Mesenchymal stem cell (in vitro differentiated cells and primary cell): Measurements from ENCODE around the gene PACC1.
A peak's percentile ranks its signal among the peaks of the same experiment; 100 is the strongest.

ENCODE experiments used
- DNase-seq: peaks from one replicate; pipeline ENCODE4 v3.0.0-alpha.2; 2013
- H2AFZ ChIP-seq: one replicate; pipeline ENCODE4 v1.6.1; 2013; ENCODE audit warnings: low read depth, mild to moderate bottlenecking, control low read depth, inconsistent platforms, low read length, moderate library complexity
- H2AK5ac ChIP-seq: 2 replicates; pipeline ENCODE4 v1.6.1; 2013; ENCODE audit warnings: low read length, moderate library complexity, mild to moderate bottlenecking, inconsistent platforms; ENCODE audit not compliant: severe bottlenecking
- H2BK120ac ChIP-seq: one replicate; pipeline ENCODE4 v1.6.1; 2013; ENCODE audit warnings: low read depth, mild to moderate bottlenecking, inconsistent platforms, low read length, moderate library complexity
- H2BK12ac ChIP-seq, 2 experiments: one replicate each; pipeline ENCODE4 v1.6.1; 2013; ENCODE audit warnings: inconsistent platforms in 2 of 2, low read length in 2 of 2, mild to moderate bottlenecking in 2 of 2, moderate library complexity in 2 of 2, control low read depth in 1 of 2
- H2BK15ac ChIP-seq: one replicate; pipeline ENCODE4 v1.6.1; 2013; ENCODE audit warnings: mild to moderate bottlenecking, low read depth, inconsistent platforms; ENCODE audit not compliant: poor library complexity, severe bottlenecking
- H2BK5ac ChIP-seq: 2 replicates; pipeline ENCODE4 v1.6.1; 2013; ENCODE audit warnings: low read depth, mild to moderate bottlenecking, low read length, control low read depth, inconsistent platforms; ENCODE audit not compliant: poor library complexity, severe bottlenecking
- H3K14ac ChIP-seq, 2 experiments: one replicate each; pipeline ENCODE4 v1.6.1; 2013; ENCODE audit warnings: inconsistent platforms in 2 of 2, low read length in 2 of 2, control low read depth in 1 of 2, mild to moderate bottlenecking in 1 of 2, moderate library complexity in 1 of 2
- H3K18ac ChIP-seq, 2 experiments: one replicate each; pipeline ENCODE4 v1.6.1; 2013; ENCODE audit warnings: inconsistent platforms in 2 of 2, low read length in 2 of 2, control low read depth in 1 of 2, low read depth in 1 of 2, mild to moderate bottlenecking in 1 of 2
- H3K23ac ChIP-seq, 2 experiments: one replicate each; pipeline ENCODE4 v1.6.1; 2013; ENCODE audit warnings: inconsistent platforms in 2 of 2, low read length in 2 of 2, mild to moderate bottlenecking in 2 of 2, moderate library complexity in 2 of 2, control low read depth in 1 of 2
- H3K27ac ChIP-seq: 2 replicates; pipeline ENCODE4 v1.5.1; 2013; ENCODE audit warnings: mild to moderate bottlenecking, moderate library complexity, low read length, control low read depth, inconsistent platforms; ENCODE audit not compliant: poor library complexity, severe bottlenecking
- H3K27me3 ChIP-seq, 2 experiments: 2 replicates each; pipeline versions ENCODE4 v1.6.1 to v1.7.0; 2013; ENCODE audit warnings: low read length in 2 of 2, mild to moderate bottlenecking in 2 of 2, moderate library complexity in 2 of 2, control low read depth in 1 of 2, inconsistent platforms in 1 of 2; ENCODE audit not compliant: control insufficient read depth in 1 of 2, insufficient read depth in 1 of 2
- H3K36me3 ChIP-seq, 2 experiments: 2 replicates each; pipeline versions ENCODE4 v1.6.1 to v1.7.0; 2013; ENCODE audit warnings: low read length in 2 of 2, control low read depth in 1 of 2, inconsistent platforms in 1 of 2, low read depth in 1 of 2, mild to moderate bottlenecking in 1 of 2; ENCODE audit not compliant: insufficient read depth in 2 of 2, control insufficient read depth in 1 of 2
- H3K4ac ChIP-seq, 2 experiments: one replicate each; pipeline ENCODE4 v1.6.1; 2013; ENCODE audit warnings: inconsistent platforms in 2 of 2, low read length in 2 of 2, mild to moderate bottlenecking in 2 of 2, moderate library complexity in 2 of 2, control low read depth in 1 of 2, low read depth in 1 of 2
- H3K4me1 ChIP-seq: 2 replicates; pipeline ENCODE4 v1.6.1; 2013; ENCODE audit warnings: low read depth, low read length, control low read depth; ENCODE audit not compliant: control insufficient read depth, insufficient read depth
- H3K4me2 ChIP-seq: 2 replicates; pipeline ENCODE4 v1.6.1; 2013; ENCODE audit warnings: low read length, mild to moderate bottlenecking, inconsistent platforms; ENCODE audit not compliant: poor library complexity, severe bottlenecking
- H3K4me3 ChIP-seq, 2 experiments: 2 replicates each; pipeline versions ENCODE4 v1.5.1 to v1.7.0; 2013; ENCODE audit warnings: low read length in 2 of 2, mild to moderate bottlenecking in 2 of 2, control low read depth in 1 of 2, low read depth in 1 of 2; ENCODE audit not compliant: insufficient read depth in 1 of 2
- H3K79me1 ChIP-seq: replicated peaks from 2 replicates; pipeline ENCODE4 v1.6.1; 2013; ENCODE audit warnings: mild to moderate bottlenecking, control low read depth, low read length, inconsistent platforms; ENCODE audit not compliant: poor library complexity, severe bottlenecking
- H3K9ac ChIP-seq: 2 replicates; pipeline ENCODE4 v1.7.0; 2013; ENCODE audit warnings: mild to moderate bottlenecking, low read length, moderate library complexity
- H3K9me3 ChIP-seq: 2 replicates; pipeline ENCODE4 v1.7.0; 2013; ENCODE audit warnings: mild to moderate bottlenecking, low read length; ENCODE audit not compliant: control insufficient read depth
- H4K8ac ChIP-seq: one replicate; pipeline ENCODE4 v1.6.1; 2013; ENCODE audit warnings: inconsistent platforms, mild to moderate bottlenecking, low read length, moderate library complexity
- H4K91ac ChIP-seq: one replicate; pipeline ENCODE4 v1.6.1; 2013; ENCODE audit warnings: mild to moderate bottlenecking, low read length, inconsistent platforms
- WGBS: methylation state at CpG from one replicate; pipeline ENCODE4 v1.1.7; 2013; ENCODE audit warnings: mixed read lengths; 5-methylcytosine and 5-hydroxymethylcytosine counted together

The PACC1 gene

DNA sequence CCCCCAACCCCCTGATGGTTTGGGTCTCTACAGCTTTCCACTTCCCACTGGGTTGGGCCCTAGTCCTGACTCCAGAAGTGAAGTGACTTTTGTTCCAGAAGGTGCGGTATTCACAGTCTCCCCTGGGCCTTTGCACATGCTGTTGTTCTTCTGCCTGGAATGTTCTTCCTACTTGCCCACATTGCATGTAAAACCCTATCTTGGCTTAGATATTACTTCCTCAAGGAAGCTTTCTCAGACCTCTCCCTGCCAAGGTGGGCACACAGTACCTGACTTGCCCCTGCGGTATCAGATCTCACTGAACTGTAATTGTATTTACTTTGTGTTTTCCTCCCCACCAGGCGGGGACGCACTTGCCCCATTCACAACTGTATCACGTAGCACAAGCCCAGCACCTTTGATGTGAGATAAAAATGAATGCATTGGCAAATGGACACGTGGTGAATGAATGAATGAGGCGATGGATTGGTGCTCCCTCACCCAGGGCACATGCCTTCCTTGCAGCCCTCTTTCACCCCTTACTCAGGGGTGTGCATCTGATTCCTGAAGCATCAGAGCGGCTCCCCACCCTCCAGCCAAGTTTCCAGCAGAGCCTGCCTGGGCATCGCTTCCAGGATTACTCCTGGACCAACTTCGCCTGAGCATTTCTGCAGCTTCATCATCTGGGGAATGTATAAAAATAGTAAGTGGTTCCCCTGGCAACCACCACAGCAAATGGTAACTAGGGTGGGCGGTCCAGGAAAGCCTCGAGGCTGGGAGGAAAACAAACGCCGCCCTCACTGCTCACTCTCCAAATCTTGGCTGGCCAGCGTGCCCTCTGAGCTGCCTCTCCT lies 37.9 kb upstream of the PACC1 start:
- Histone ChIP-seq H3K14ac (no peak overlapping the region), H3K23ac (no peak overlapping the region), H3K18ac (no peak overlapping the region), H3K27ac (no peak overlapping the region), H4K91ac (no peak overlapping the region), H4K8ac (no peak overlapping the region), H2BK15ac (no peak overlapping the region), H3K4me2 (no peak overlapping the region), H2BK120ac (no peak overlapping the region), H3K4me3 (no peak overlapping the region), H2AK5ac (no peak overlapping the region), H3K4me1 (peaks cover 2% of the 10 kb centered on the region), H2AFZ (no peak overlapping the region), H2BK12ac (no peak overlapping the region), H3K9ac (peak overlapping the region; percentile 58), H3K79me1 (no peaks in the 10 kb centered on the region), H3K9me3 (no peaks in the 10 kb centered on the region), H2BK5ac (no peak overlapping the region), H3K4ac (no peak overlapping the region), H3K36me3 (no peaks in the 10 kb centered on the region), H3K27me3 (no peaks in the 10 kb centered on the region)
- WGBS, result 84% methylated on average over 12 of the region's 15 CpGs
- DNase-seq, result peak; percentile 36

DNA sequence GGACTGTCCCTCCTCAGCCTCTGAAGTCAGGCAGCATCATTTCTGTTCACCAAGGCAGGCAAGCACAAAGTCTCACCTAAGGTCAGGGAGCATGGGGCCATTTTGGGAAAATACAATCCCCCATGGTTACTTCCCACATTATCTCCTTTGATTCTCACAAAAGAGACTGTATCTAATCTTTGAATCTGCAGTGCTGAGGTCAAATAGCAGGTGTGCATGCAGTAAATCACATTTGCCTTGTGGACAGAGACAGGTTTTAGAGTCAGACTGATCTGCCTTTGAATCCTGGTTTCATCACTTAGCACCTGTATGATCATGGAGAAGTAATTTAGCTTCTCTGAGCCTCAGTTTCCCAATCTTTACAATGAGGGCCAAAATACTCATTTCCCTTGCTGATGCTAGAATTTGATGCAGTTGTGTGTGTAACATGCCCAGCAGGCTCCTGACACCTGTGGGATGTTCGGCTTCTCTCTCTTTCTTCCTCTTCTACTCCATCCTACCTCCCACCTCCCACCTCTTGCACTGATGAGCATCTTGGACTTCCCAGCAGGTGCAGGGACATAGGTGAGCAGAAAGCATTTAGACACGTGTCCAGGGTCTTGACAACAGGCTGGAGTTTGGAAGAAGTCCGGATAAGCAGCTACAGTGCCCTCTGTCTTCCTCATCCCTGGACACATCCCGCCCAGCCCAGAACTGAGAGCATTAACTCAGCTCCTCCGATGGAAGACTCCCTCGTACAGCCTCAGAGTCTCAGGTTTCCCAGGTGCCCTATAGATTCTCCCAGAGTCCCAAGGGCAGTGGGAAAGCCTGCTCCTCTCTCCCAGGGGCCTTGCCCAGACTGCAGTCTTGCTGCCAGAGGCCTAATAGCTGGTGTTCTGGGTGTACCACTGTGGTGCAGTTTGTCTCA lies 37.0 kb upstream of the PACC1 start:
- Histone ChIP-seq H3K18ac (no peak overlapping the region), H3K27me3 (no peaks in the 10 kb centered on the region), H2BK5ac (no peak overlapping the region), H3K4me1 (peaks cover 2% of the 10 kb centered on the region), H3K14ac (no peak overlapping the region), H2AK5ac (no peak overlapping the region), H3K79me1 (no peaks in the 10 kb centered on the region), H3K4me3 (no peak overlapping the region), H3K27ac (no peak overlapping the region), H3K4me2 (no peak overlapping the region), H2BK120ac (no peak overlapping the region), H3K4ac (no peak overlapping the region), H3K36me3 (peaks cover 0 to 4% of the 10 kb centered on the region in 2 experiments), H3K9me3 (no peaks in the 10 kb centered on the region), H2BK15ac (no peak overlapping the region), H3K23ac (no peak overlapping the region), H4K91ac (no peak overlapping the region), H2BK12ac (no peak overlapping the region), H4K8ac (no peak overlapping the region), H3K9ac (peak overlapping the region; percentile 22), H2AFZ (no peak overlapping the region)
- no peak for DNase-seq
- WGBS, result 73% methylated on average over 6 of the region's 6 CpGs

DNA sequence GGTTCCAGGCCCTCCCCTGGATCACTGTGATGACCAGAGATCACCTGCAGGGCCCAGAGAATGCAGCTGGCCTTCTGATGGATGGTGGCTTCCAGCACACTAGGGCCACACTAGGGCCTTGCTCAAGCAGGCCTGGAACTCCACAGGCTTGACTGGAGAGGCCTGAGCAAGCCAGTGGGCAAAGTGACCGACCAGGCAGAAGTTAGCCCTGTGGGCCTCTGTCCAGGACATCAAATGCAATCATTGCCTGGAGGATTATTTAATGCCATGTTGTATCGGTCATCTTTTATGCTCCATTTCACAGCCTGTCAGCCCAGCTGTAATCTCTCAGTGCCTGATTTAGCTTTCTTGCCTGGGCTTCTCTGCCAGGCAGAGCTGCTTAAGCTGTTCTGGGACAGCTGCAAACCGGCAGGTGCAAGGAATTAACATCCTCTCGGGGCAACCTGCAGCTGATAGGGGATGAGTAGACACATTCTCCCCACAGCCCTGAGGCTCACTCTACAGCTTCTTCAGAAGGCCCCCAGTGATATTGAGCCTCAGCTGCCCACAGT lies 35.7 kb upstream of the PACC1 start:
- H2BK15ac ChIP-seq, result no peak overlapping the region
- no peaks in the 10 kb centered on the region for H3K9me3 ChIP-seq
- no peak overlapping the region for H3K18ac ChIP-seq
- H3K36me3 ChIP-seq, result peaks cover 8 to 16% of the 10 kb centered on the region in 2 experiments
- H2BK5ac ChIP-seq, result no peak overlapping the region
- peaks cover 2% of the 10 kb centered on the region for H3K4me1 ChIP-seq
- DNase-seq, result no peak
- H4K91ac ChIP-seq, result no peak overlapping the region
- no peak overlapping the region for H2AK5ac ChIP-seq
- no peak overlapping the region for H3K4ac ChIP-seq
- H2BK12ac ChIP-seq, result no peak overlapping the region
- WGBS, result 87% methylated on average over 4 of the region's 4 CpGs
- no peak overlapping the region for H3K9ac ChIP-seq
- H3K79me1 ChIP-seq, result peaks cover 1% of the 10 kb centered on the region
- H4K8ac ChIP-seq, result no peak overlapping the region
- H2BK120ac ChIP-seq, result no peak overlapping the region
- no peaks in the 10 kb centered on the region for H3K27me3 ChIP-seq
- H3K4me3 ChIP-seq, result no peak overlapping the region
- H2AFZ ChIP-seq, result no peak overlapping the region
- no peak overlapping the region for H3K23ac ChIP-seq
- H3K14ac ChIP-seq, result no peak overlapping the region
- no peak overlapping the region for H3K4me2 ChIP-seq
- H3K27ac ChIP-seq, result no peak overlapping the region

DNA sequence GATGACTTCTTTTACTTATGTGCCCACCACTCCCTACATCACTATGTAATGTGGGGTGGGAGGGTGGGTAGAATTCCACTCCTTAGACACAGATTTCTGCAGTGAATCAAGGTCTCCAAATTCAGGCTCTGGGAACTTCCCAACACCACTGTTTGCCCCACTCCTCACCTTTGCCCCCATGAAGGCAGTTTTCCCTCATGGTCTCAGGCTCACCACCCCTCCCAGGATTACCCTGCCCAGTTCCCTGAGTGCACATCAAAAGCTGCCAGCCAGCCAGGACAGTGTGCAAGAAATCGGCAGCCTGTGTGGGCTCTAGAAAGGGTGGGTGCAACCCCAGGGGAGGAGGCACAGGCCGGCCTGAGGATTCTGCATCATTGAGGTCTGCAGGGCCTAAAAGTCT lies 32.8 kb upstream of the PACC1 start:
- Histone ChIP-seq H3K4me2 (no peak overlapping the region), H3K9ac (no peak overlapping the region), H3K18ac (no peak overlapping the region), H3K9me3 (no peaks in the 10 kb centered on the region), H2AK5ac (no peak overlapping the region), H3K79me1 (peaks cover 3% of the 10 kb centered on the region), H3K23ac (no peak overlapping the region), H3K27ac (no peak overlapping the region), H2BK5ac (no peak overlapping the region), H3K14ac (no peak overlapping the region), H4K91ac (no peak overlapping the region), H3K27me3 (no peaks in the 10 kb centered on the region), H2BK12ac (no peak overlapping the region), H2BK15ac (no peak overlapping the region), H2BK120ac (no peak overlapping the region), H4K8ac (no peak overlapping the region), H3K36me3 (peaks cover 8 to 30% of the 10 kb centered on the region in 2 experiments), H2AFZ (no peak overlapping the region), H3K4me1 (peaks cover 2% of the 10 kb centered on the region), H3K4ac (no peak overlapping the region), H3K4me3 (no peak overlapping the region)
- 92% methylated on average over 2 of the region's 2 CpGs for WGBS
- no peak for DNase-seq
